Mammary epithelial cell (primary cell): ENCODE data around the gene PSMB9.

ENCODE experiments used
- CTCF ChIP-seq, 2 donors: IDR thresholded peaks in 1 of 2; conservative IDR thresholded peaks in 1 of 2; 2 replicates each; pipeline ENCODE4 v1.5.1; 2011 to 2012; ENCODE audit warnings: inconsistent platforms in 2 of 2, low read length in 2 of 2, mild to moderate bottlenecking in 2 of 2, control low read depth in 1 of 2, low read depth in 1 of 2; ENCODE audit not compliant: insufficient read depth in 1 of 2; ENCODE audit errors: extremely low read depth in 1 of 2
- EZH2 ChIP-seq: IDR thresholded peaks from 2 replicates; pipeline ENCODE4 v1.6.1; 2012; ENCODE audit warnings: low read length, inconsistent platforms, borderline replicate concordance

- TF ChIP-seq CTCF (conservative IDR thresholded peaks at IDR 0.05 in 1 of 2, IDR thresholded peaks at IDR 0.05 in 1 of 2; ENCODE audit: extremely low read depth in 1 of 2, insufficient read depth in 1 of 2, low read depth in 1 of 2, low read length in 2 of 2) (no peak), EZH2 (no peak)
These were observed 35.1 kb upstream of the PSMB9 start for GRCh38 chr6:32818867-32819266.
